HCT116 (cell line): ENCODE data around the gene ZNF683. TPM values are rescaled to one million over a fixed set of nuclear protein-coding genes. Genes with fewer than 3 reads are reported as not detected.

ENCODE experiments used
- ATAC-seq: fragments of 200-7000 bp; cut with Tn5 transposase; 2 replicates; pipeline ENCODE4 v1.9.1; 2020; ENCODE audit warnings: mild to moderate bottlenecking, moderate library complexity
- BruUV-seq: library from RNA; stranded (reverse); fragments of 400-500 nt; replicated peaks from 2 replicates; lab custom pipeline; 2021; lab: Mats Ljungman, UMichigan
- CTCF ChIA-PET: fragments of 300-600 bp; sonication (Branson Sonifier 250); formaldehyde crosslinking; loops from one replicate; lab custom pipeline; 2021; ENCODE audit warnings: antibody characterized with exemption; lab: Charles Lee
- POLR2A ChIA-PET: fragments of 300-600, 350-600 bp; sonication (Branson Sonifier 250); formaldehyde crosslinking; loops from one replicate; lab custom pipeline; 2021; ENCODE audit warnings: antibody characterized with exemption; lab: Charles Lee
- RAD21 ChIA-PET, 2 experiments: fragments of 300-600 bp; sonication (Branson Sonifier 250); formaldehyde crosslinking; loops; one replicate each; lab custom pipeline; 2023; ENCODE audit warnings: low total read pairs in 2 of 2; ENCODE audit not compliant: uncharacterized antibody in 2 of 2, unreplicated experiment in 2 of 2, low non-redundant PET in 1 of 2; lab: Charles Lee
- DNase-seq: peaks from one replicate; pipeline ENCODE4 v3.0.0-alpha.2; 2010; ENCODE audit warnings: low read depth, low spot score
- H2AFZ ChIP-seq: fragments of 200-600 bp; shearing (Covaris generic), sonication (generic); 2 replicates; pipeline ENCODE4 v1.6.1; 2017; ENCODE audit warnings: low read depth, mixed run types, mixed read lengths, antibody characterized with exemption, low read length; ENCODE audit not compliant: poor library complexity, severe bottlenecking
- H3K27ac ChIP-seq: 2 replicates; pipeline ENCODE4 v1.5.1; 2012; ENCODE audit warnings: low read depth, low read length
- H3K27me3 ChIP-seq: fragments of 200-600 bp; sonication (generic); 2 replicates; pipeline ENCODE4 v1.6.1; 2016; ENCODE audit warnings: mixed run types, low read length, mixed read lengths; ENCODE audit not compliant: insufficient read depth
- H3K36me3 ChIP-seq, 2 experiments: fragments of 200-500 bp in 1 of 2; fragments of 200-600 bp in 1 of 2; sonication (Bioruptor generic) in 1 of 2; sonication (generic) in 1 of 2; 2 replicates each; pipeline versions ENCODE4 v1.5.1 to v1.6.1; 2014 to 2016; ENCODE audit warnings: low read length in 2 of 2, inconsistent platforms in 1 of 2, mixed read lengths in 1 of 2, mixed run types in 1 of 2; ENCODE audit not compliant: insufficient read depth in 2 of 2, control insufficient read depth in 1 of 2
- H3K4me1 ChIP-seq, 2 experiments: fragments of 200-600 bp in 1 of 2; sonication (generic) in 1 of 2; 2 replicates each; pipeline versions ENCODE4 v1.5.1 to v1.6.1; 2012 to 2017; ENCODE audit warnings: low read length in 2 of 2, inconsistent platforms in 1 of 2, mild to moderate bottlenecking in 1 of 2, mixed read lengths in 1 of 2, mixed run types in 1 of 2, moderate library complexity in 1 of 2; ENCODE audit not compliant: insufficient read depth in 2 of 2, control insufficient read depth in 1 of 2
- H3K4me2 ChIP-seq: fragments of 200-600 bp; sonication (generic); 2 replicates; pipeline ENCODE4 v1.6.1; 2017; ENCODE audit warnings: mixed run types, low read length, mixed read lengths
- H3K4me3 ChIP-seq, 2 experiments: fragments of 200-600 bp in 1 of 2; sonication (generic) in 1 of 2; replicated peaks in 1 of 2; 2 replicates each; pipeline ENCODE4 v1.5.1; 2011 to 2016; ENCODE audit warnings: low read length in 2 of 2, control low read depth in 1 of 2, low read depth in 1 of 2, mild to moderate bottlenecking in 1 of 2, mixed read lengths in 1 of 2, mixed run types in 1 of 2
- H3K79me2 ChIP-seq: fragments of 200-600 bp; sonication (generic); 2 replicates; pipeline ENCODE4 v1.6.1; 2017; ENCODE audit warnings: mild to moderate bottlenecking, mixed run types, low read length, moderate library complexity, mixed read lengths; ENCODE audit not compliant: insufficient read depth
- H3K9ac ChIP-seq: fragments of 200-600 bp; sonication (generic); 2 replicates; pipeline ENCODE4 v1.6.1; 2016; ENCODE audit warnings: low read length, mixed read lengths
- H3K9me2 ChIP-seq: fragments of 200-600 bp; sonication (generic), shearing (Covaris generic); 2 replicates; pipeline ENCODE4 v1.6.1; 2017; ENCODE audit warnings: mixed run types, mild to moderate bottlenecking, moderate library complexity; ENCODE audit not compliant: insufficient read depth
- H3K9me3 ChIP-seq, 2 experiments: fragments of 200-500 bp in 1 of 2; fragments of 200-600 bp in 1 of 2; sonication (Bioruptor generic) in 1 of 2; sonication (generic) in 1 of 2; 2 replicates each; pipeline ENCODE4 v1.6.1; 2014 to 2017; ENCODE audit warnings: low read length in 2 of 2, mixed read lengths in 2 of 2, inconsistent platforms in 1 of 2, low read depth in 1 of 2, mild to moderate bottlenecking in 1 of 2, mixed run types in 1 of 2, moderate library complexity in 1 of 2; ENCODE audit not compliant: control insufficient read depth in 1 of 2, insufficient read depth in 1 of 2
- H4K20me1 ChIP-seq: fragments of 200-600 bp; sonication (generic), shearing (Covaris generic); 2 replicates; pipeline ENCODE4 v1.6.1; 2017; ENCODE audit warnings: mixed run types, mild to moderate bottlenecking, moderate library complexity; ENCODE audit not compliant: insufficient read depth
- CBX3 ChIP-seq: IDR thresholded peaks from 2 replicates; pipeline ENCODE4 v1.6.1; 2012; ENCODE audit warnings: low read depth
- CEBPB ChIP-seq: IDR thresholded peaks from 2 replicates; pipeline ENCODE4 v1.6.1; 2012; ENCODE audit warnings: low read depth
- CTCF ChIP-seq, 3 experiments: fragments of 200-600 bp in 1 of 3; sonication (generic) in 1 of 3; IDR thresholded peaks in 2 of 3; conservative IDR thresholded peaks in 1 of 3; 2 replicates each; pipeline ENCODE4 v1.5.1; 2012 to 2017; ENCODE audit warnings: low read depth in 2 of 3, low read length in 2 of 3, antibody characterized with exemption in 1 of 3, borderline replicate concordance in 1 of 3, control low read depth in 1 of 3, mild to moderate bottlenecking in 1 of 3, mixed read lengths in 1 of 3, mixed run types in 1 of 3, moderate library complexity in 1 of 3; ENCODE audit not compliant: insufficient read depth in 1 of 3
- EGR1 ChIP-seq: IDR thresholded peaks from 2 replicates; pipeline ENCODE4 v1.6.1; 2012; ENCODE audit warnings: low read depth
- EZH2 ChIP-seq: fragments of 200-600 bp; sonication (generic); IDR thresholded peaks from 2 replicates; pipeline ENCODE4 v1.6.1; 2017; ENCODE audit warnings: antibody characterized with exemption, mixed run types
- EZH2phosphoT487 ChIP-seq: fragments of 200-600 bp; IDR thresholded peaks from 2 replicates; pipeline ENCODE4 v1.6.1; 2018; ENCODE audit warnings: antibody characterized with exemption, borderline replicate concordance
- FOSL1 ChIP-seq: IDR thresholded peaks from 2 replicates; pipeline ENCODE4 v1.6.1; 2012; ENCODE audit warnings: low read depth
- JUND ChIP-seq: IDR thresholded peaks from 2 replicates; pipeline ENCODE4 v1.6.1; 2012
- SIN3A ChIP-seq: IDR thresholded peaks from 2 replicates; pipeline ENCODE4 v1.6.1; 2012; ENCODE audit warnings: low read depth
- SP1 ChIP-seq: IDR thresholded peaks from 2 replicates; pipeline ENCODE4 v1.6.1; 2012; ENCODE audit warnings: low read depth
- SRF ChIP-seq: IDR thresholded peaks from 2 replicates; pipeline ENCODE4 v1.6.1; 2012; ENCODE audit warnings: low read depth
- YY1 ChIP-seq: IDR thresholded peaks from 2 replicates; pipeline ENCODE4 v1.6.1; 2011; ENCODE audit warnings: low read length, low read depth, moderate library complexity, mild to moderate bottlenecking; ENCODE audit not compliant: insufficient replicate concordance; ENCODE audit errors: extremely low read depth
- ZFX ChIP-seq: fragments of 450-650 bp; IDR thresholded peaks from 2 replicates; pipeline ENCODE4 v1.6.1; 2017
- ZNF274 ChIP-seq: fragments of 200-500 bp; sonication (Bioruptor generic); IDR thresholded peaks from 2 replicates; pipeline ENCODE4 v1.6.1; 2014; ENCODE audit warnings: mild to moderate bottlenecking, low read depth, low read length, inconsistent platforms
- intact Hi-C: fragments of 100-400 bp; cut with micrococcal nuclease; formaldehyde crosslinking; loops from 2 replicates; pipeline ENCODE4 v1.10.0; 2022
- total RNA-seq: library from RNA; stranded (reverse); gene quantifications from one replicate; pipeline ENCODE4 v1.2.1, GENCODE V29; 2021; ENCODE audit not compliant: unreplicated experiment

The ZNF683 gene
- total RNA-seq, 1 experiment from 2014 or later: not detected

GRCh38 chr1:26395754-26396153, 23.2 kb upstream of the ZNF683 start:
- H3K9ac ChIP-seq: no peak overlapping the region
- intact Hi-C loops: no loop called here
- ChIA-PET POLR2A (no interaction called here), CTCF (interaction anchor here (1.1 to 3.9 kb wide), 2 partner anchors 22 to 161 kb away, joined by 4 to 14 read pairs; partner anchors contain the start of gene CEP85), RAD21 (interaction anchor here (0.6 to 0.7 kb wide), 2 partner anchors 45 to 284 kb away, joined by 3 to 4 read pairs; no protein-coding TSS in a partner anchor)
- no peak for ATAC-seq
- DNase-seq: no peak
- H3K4me2 ChIP-seq: no peak overlapping the region
- H3K36me3 ChIP-seq: no peaks in the 10 kb centered on the region
- H3K27ac ChIP-seq: no peak overlapping the region
- H3K9me3 ChIP-seq: no peaks in the 10 kb centered on the region
- no peaks in the 10 kb centered on the region for H3K9me2 ChIP-seq
- BruUV-seq: no TSS peak
- H3K4me3 ChIP-seq: no peak overlapping the region
- H4K20me1 ChIP-seq: no peaks in the 10 kb centered on the region
- H3K4me1 ChIP-seq: peaks cover 6 to 8% of the 10 kb centered on the region in 2 experiments; a peak in 3 of 4 replicates
- H3K27me3 ChIP-seq: no peaks in the 10 kb centered on the region
- no peak for TF ChIP-seq CEBPB
- no peak for TF ChIP-seq SIN3A
- no peak for TF ChIP-seq EZH2
- no peak for TF ChIP-seq CTCF (IDR thresholded peaks at IDR 0.05 in 2 of 3, conservative IDR thresholded peaks at IDR 0.05 in 1 of 3; ENCODE audit: borderline replicate concordance in 1 of 3, insufficient read depth in 1 of 3, low read depth in 2 of 3, low read length in 2 of 3)
- no peak for TF ChIP-seq ZNF274
- TF ChIP-seq SRF: no peak
- no peak for TF ChIP-seq SP1
- no peak for TF ChIP-seq JUND
- no peak for TF ChIP-seq CBX3
- TF ChIP-seq YY1: no peak
- TF ChIP-seq EZH2phosphoT487: no peak
- no peak for TF ChIP-seq EGR1
- TF ChIP-seq ZFX: no peak
- no peak for TF ChIP-seq FOSL1
- no peaks in the 10 kb centered on the region for H3K79me2 ChIP-seq
- H2AFZ ChIP-seq: no peak overlapping the region
